GM12892 (cell line): ENCODE results near the gene MEN1.

ENCODE experiments used
- POLR2A ChIP-seq: IDR thresholded peaks from 2 replicates; pipeline ENCODE4 v1.6.1; 2011; ENCODE audit warnings: low read depth, low read length, control low read depth
- POLR2AphosphoS5 ChIP-seq: IDR thresholded peaks from 2 replicates; pipeline ENCODE4 v1.6.1; 2011; ENCODE audit warnings: low read depth, low read length, control low read depth

GRCh38 chr11:64793271-64794160 is 16.8 kb downstream of the MEN1 start:
- TF ChIP-seq POLR2AphosphoS5: no peak
- no peak for TF ChIP-seq POLR2A
